Right lobe of liver (tissue), 4 donors: ENCODE measurements around the gene FYN.

ENCODE experiments used
- CTCF ChIP-seq, 4 donors: fragments of 200-600 bp in 3 of 4; fragments of 450-650 bp in 1 of 4; IDR thresholded peaks; one replicate each; pipeline versions ENCODE4 v1.5.1 to v1.8.0; 2016 to 2022; ENCODE audit warnings: antibody characterized with exemption in 4 of 4, mild to moderate bottlenecking in 2 of 4
- POLR2A ChIP-seq: fragments of 450-650 bp; IDR thresholded peaks from one replicate; pipeline ENCODE4 v1.6.1; 2017; ENCODE audit warnings: antibody characterized with exemption, mild to moderate bottlenecking
- donor health status: DM: no; HTN: no; CAD: no.
- donor health status: DM: no; HTN: no; CAD: no.
- donor health status: DM: no; HTN: yes; CAD: no.

- no peak for TF ChIP-seq CTCF (IDR thresholded peaks at IDR 0.05)
- TF ChIP-seq POLR2A, result no peak
These were observed 155.6 kb downstream of the FYN start for GRCh38 chr6:111717621-111718020.
